Thyroid gland (tissue), 4 donors: ENCODE data around the gene UBA6. TPM values are rescaled to one million over a fixed set of nuclear protein-coding genes. Genes with fewer than 3 reads are reported as not detected.
A peak's percentile ranks its signal among the peaks of the same experiment; 100 is the strongest.

Experiments
- DNase-seq, 2 donors: peaks; one replicate each; pipeline ENCODE4 v3.0.0-alpha.2; 2019
- H3K27ac ChIP-seq, 3 donors: fragments of 200-600 bp; sonication (generic); 1 replicate in 2 of 3; 2 replicates in 1 of 3; pipeline ENCODE4 v1.5.1; 2016 to 2019; ENCODE audit warnings: mild to moderate bottlenecking in 1 of 3, moderate library complexity in 1 of 3
- H3K27me3 ChIP-seq: fragments of 200-600 bp; sonication (generic); one replicate; pipeline ENCODE4 v1.5.1; 2019
- H3K36me3 ChIP-seq, 2 donors: fragments of 200-600 bp; sonication (generic); one replicate each; pipeline ENCODE4 v1.5.1; 2016 to 2019
- H3K4me1 ChIP-seq, 2 donors: fragments of 200-600 bp; sonication (generic); one replicate each; pipeline ENCODE4 v1.5.1; 2017 to 2019
- H3K4me3 ChIP-seq, 3 donors: fragments of 200-600 bp; sonication (generic); replicated peaks in 1 of 3; 1 replicate in 2 of 3; 2 replicates in 1 of 3; pipeline ENCODE4 v1.5.1; 2016; ENCODE audit warnings: mild to moderate bottlenecking in 1 of 3
- H3K9me3 ChIP-seq: fragments of 200-600 bp; sonication (generic); one replicate; pipeline ENCODE4 v1.5.1; 2017
- POLR2A ChIP-seq, 2 donors: fragments of 450-650 bp; IDR thresholded peaks; one replicate each; pipeline ENCODE4 v1.6.1; 2017; ENCODE audit warnings: antibody characterized with exemption in 2 of 2, mild to moderate bottlenecking in 2 of 2, moderate library complexity in 1 of 2
- WGBS, 2 donors: methylation state at CpG; one replicate each; pipeline ENCODE4 v1.1.5; 2017; 5-methylcytosine and 5-hydroxymethylcytosine counted together
- intact Hi-C: fragments of 100-400 bp; cut with DNase I; formaldehyde crosslinking; loops from one replicate; pipeline ENCODE4 v1.15.1; 2023
- total RNA-seq, 4 donors: library from RNA; depleted of rRNA; stranded (reverse); fragments of >200 nt; gene quantifications; one replicate each; pipeline ENCODE4 v1.2.3, GENCODE V29; 2016
- TF ChIP-seq, protein P1 (sequence below), 6 experiments: fragments of 200-600 bp in 3 of 6; fragments of 450-650 bp in 3 of 6; sonication (generic) in 3 of 6; IDR thresholded peaks; one replicate each; pipeline ENCODE4 v1.5.1; 2016 to 2019; ENCODE audit warnings: antibody characterized with exemption in 6 of 6, mild to moderate bottlenecking in 2 of 6, inconsistent platforms in 1 of 6, moderate library complexity in 1 of 6

UBA6 gene
- total RNA-seq: 100 to 1,000 TPM in 2 of 4 donors, 10 to 100 TPM in 2; 31.9 to 180 (median 97.5) TPM

- H3K27me3 ChIP-seq: no peaks in the 10 kb centered on the region
- peak; percentile 97 for DNase-seq
- intact Hi-C loops: no loop called here
- 1% methylated on average over 38 to 42 of the region's 57 CpGs for WGBS, 2 donors
- peak within 1 kb of the TSS; percentile 78 to 86 (median 80) for H3K4me3 ChIP-seq
- TF ChIP-seq POLR2A (IDR thresholded peaks at IDR 0.05): peak in 1 of 2 donors; percentile 62
- TF ChIP-seq, protein P1, sequence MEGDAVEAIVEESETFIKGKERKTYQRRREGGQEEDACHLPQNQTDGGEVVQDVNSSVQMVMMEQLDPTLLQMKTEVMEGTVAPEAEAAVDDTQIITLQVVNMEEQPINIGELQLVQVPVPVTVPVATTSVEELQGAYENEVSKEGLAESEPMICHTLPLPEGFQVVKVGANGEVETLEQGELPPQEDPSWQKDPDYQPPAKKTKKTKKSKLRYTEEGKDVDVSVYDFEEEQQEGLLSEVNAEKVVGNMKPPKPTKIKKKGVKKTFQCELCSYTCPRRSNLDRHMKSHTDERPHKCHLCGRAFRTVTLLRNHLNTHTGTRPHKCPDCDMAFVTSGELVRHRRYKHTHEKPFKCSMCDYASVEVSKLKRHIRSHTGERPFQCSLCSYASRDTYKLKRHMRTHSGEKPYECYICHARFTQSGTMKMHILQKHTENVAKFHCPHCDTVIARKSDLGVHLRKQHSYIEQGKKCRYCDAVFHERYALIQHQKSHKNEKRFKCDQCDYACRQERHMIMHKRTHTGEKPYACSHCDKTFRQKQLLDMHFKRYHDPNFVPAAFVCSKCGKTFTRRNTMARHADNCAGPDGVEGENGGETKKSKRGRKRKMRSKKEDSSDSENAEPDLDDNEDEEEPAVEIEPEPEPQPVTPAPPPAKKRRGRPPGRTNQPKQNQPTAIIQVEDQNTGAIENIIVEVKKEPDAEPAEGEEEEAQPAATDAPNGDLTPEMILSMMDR (IDR thresholded peaks at IDR 0.05): peak in 3 of 6 experiments; percentile 32 to 42 (median 35)
- H3K36me3 ChIP-seq: no peaks in the 10 kb centered on the region
- no peaks in the 10 kb centered on the region for H3K9me3 ChIP-seq
- peaks cover 15 to 16% of the 10 kb centered on the region in 2 donors for H3K4me1 ChIP-seq
- H3K27ac ChIP-seq: peak within 1 kb of the TSS; percentile 46 to 87 (median 81)
These were observed at the start of gene UBA6 for GRCh38 chr4:67700738-67701516. UBA6 (minus strand) TSS chr4:67701155; CDS start chr4:67701119, 36 bp downstream.

- Histone ChIP-seq H3K27ac (no peak overlapping the region), H3K4me3 (no peak overlapping the region), H3K9me3 (no peaks in the 10 kb centered on the region), H3K4me1 (no peaks in the 10 kb centered on the region), H3K36me3 (no peaks in the 10 kb centered on the region), H3K27me3 (no peaks in the 10 kb centered on the region)
- 91% methylated on average over 4 of the region's 4 CpGs for WGBS, 2 donors
- no peak for TF ChIP-seq POLR2A (IDR thresholded peaks at IDR 0.05)
- TF ChIP-seq, protein P1 (IDR thresholded peaks at IDR 0.05): no peak
- intact Hi-C loops: no loop called here
- no peak for DNase-seq
These were observed 49.7 kb upstream of the UBA6 start for GRCh38 chr4:67750691-67751090.

DNA sequence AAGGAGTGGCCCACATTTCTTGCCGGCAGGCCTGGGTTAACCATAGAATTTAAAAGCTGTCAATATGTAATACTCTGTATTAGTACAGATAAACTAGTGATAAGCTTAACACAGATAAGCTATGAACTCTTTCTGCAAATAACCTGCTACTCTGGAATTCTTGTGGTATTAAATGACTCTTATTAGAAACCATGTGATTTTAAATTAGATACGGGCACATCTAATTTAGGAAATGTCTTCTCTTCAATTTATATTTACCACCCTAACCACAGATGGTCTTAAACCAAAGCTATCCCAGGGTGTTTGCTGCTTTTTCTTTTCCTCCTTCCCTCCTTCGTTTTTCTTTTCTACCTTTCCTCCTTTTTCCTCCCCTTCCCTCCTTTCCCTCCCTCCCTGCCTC lies 48.3 kb upstream of the UBA6 start:
- Histone ChIP-seq H3K36me3 (no peaks in the 10 kb centered on the region), H3K27me3 (no peaks in the 10 kb centered on the region), H3K4me3 (no peak overlapping the region), H3K4me1 (no peaks in the 10 kb centered on the region), H3K9me3 (no peaks in the 10 kb centered on the region), H3K27ac (no peak overlapping the region)
- DNase-seq: no peak
- intact Hi-C loops: no loop called here
- TF ChIP-seq, protein P1 (IDR thresholded peaks at IDR 0.05): no peak
- TF ChIP-seq POLR2A (IDR thresholded peaks at IDR 0.05): no peak
- WGBS, 2 donors: 82 to 88% methylated on average over 3 of the region's 3 CpGs

GRCh38 chr4:67746797-67747495 lies 46.0 kb upstream of the UBA6 start:
- WGBS, 2 donors: 62 to 63% methylated on average over 5 of the region's 5 CpGs
- intact Hi-C loops: no loop called here
- no peak overlapping the region for H3K4me3 ChIP-seq
- H3K27me3 ChIP-seq: no peaks in the 10 kb centered on the region
- H3K4me1 ChIP-seq: no peaks in the 10 kb centered on the region
- DNase-seq: no peak
- H3K9me3 ChIP-seq: no peaks in the 10 kb centered on the region
- H3K36me3 ChIP-seq: no peaks in the 10 kb centered on the region
- H3K27ac ChIP-seq: no peak overlapping the region
- TF ChIP-seq, protein P1 (IDR thresholded peaks at IDR 0.05): peak in 5 of 6 experiments; percentile 39 to 60 (median 57)
- TF ChIP-seq POLR2A (IDR thresholded peaks at IDR 0.05): no peak
